ENCODE data around the gene KRTAP9-1. TPM values are rescaled to one million over a fixed set of nuclear protein-coding genes. Genes with fewer than 3 reads are reported as not detected.
"Not testable (repeated sequence)": the region's sequence is repeated elsewhere in the genome, so short reads cannot be mapped to it uniquely, and the experiment has no call there.

Gene KRTAP9-1
- total and polyA plus RNA-seq, 9 donors: not detected

DNA sequence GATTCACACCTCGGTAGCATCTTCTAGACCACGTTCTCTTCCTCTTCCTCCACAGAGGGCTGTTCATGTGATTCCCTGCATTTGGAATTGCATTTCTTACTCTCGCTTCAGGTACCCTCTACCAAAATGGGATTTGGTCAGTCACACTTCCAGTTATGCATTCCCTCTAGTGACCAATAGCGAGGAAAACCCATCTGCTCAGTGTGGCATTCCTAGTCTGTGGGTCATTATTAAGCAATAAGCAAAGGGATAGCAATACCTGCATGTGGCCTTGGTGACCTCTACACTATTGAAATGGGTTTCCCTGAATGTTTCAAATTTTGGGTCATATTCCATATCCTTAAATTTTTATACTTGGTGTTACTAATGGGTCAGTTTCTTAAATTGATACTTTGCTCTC is 39.7 kb upstream of the KRTAP9-1 start:
- Histone ChIP-seq H3K27ac (no peak overlapping the region), H3K4me1 (ENCODE audit: insufficient read depth) (no peaks in the 10 kb centered on the region), H3K27me3 (no peaks in the 10 kb centered on the region), H3K9me3 (no peaks in the 10 kb centered on the region), H3K36me3 (no peaks in the 10 kb centered on the region), H3K4me3 (no peak overlapping the region)
- no peak for TF ChIP-seq EP300 (IDR thresholded peaks at IDR 0.05)
- no peak for TF ChIP-seq POLR2A (IDR thresholded peaks at IDR 0.05)
- TF ChIP-seq, protein P1, sequence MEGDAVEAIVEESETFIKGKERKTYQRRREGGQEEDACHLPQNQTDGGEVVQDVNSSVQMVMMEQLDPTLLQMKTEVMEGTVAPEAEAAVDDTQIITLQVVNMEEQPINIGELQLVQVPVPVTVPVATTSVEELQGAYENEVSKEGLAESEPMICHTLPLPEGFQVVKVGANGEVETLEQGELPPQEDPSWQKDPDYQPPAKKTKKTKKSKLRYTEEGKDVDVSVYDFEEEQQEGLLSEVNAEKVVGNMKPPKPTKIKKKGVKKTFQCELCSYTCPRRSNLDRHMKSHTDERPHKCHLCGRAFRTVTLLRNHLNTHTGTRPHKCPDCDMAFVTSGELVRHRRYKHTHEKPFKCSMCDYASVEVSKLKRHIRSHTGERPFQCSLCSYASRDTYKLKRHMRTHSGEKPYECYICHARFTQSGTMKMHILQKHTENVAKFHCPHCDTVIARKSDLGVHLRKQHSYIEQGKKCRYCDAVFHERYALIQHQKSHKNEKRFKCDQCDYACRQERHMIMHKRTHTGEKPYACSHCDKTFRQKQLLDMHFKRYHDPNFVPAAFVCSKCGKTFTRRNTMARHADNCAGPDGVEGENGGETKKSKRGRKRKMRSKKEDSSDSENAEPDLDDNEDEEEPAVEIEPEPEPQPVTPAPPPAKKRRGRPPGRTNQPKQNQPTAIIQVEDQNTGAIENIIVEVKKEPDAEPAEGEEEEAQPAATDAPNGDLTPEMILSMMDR (IDR thresholded peaks at IDR 0.05): no peak
- WGBS, 3 donors: 81 to 85% (median 84%) methylated on average over 4 of the region's 4 CpGs
- intact Hi-C loops (cut with DNase I): no loop called here
- no peak for DNase-seq

DNA sequence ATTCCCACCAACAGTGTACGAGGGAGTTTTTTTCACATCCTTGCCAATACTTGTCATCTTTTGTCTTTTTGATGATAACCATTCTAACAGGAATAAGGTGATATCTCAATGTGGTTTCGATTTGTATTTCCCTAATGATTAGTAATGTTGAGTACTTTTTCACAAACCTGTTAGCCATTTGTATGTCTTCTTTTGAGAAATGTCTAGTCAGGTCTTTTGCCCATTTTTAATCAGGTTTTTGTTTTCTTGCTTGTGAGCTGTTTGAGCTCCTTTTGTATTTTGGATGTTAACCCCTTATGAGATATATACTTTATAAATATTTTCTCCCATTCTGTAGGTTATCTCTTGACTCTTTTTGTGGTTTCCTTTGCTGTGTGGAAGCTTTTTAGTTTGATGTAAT is 38.2 kb upstream of the KRTAP9-1 start:
- intact Hi-C loops (cut with DNase I): no loop called here
- H3K9me3 ChIP-seq: no peaks in the 10 kb centered on the region
- TF ChIP-seq EP300 (IDR thresholded peaks at IDR 0.05): no peak
- TF ChIP-seq, protein P1 (IDR thresholded peaks at IDR 0.05): no peak
- no peak for TF ChIP-seq POLR2A (IDR thresholded peaks at IDR 0.05)
- no peaks in the 10 kb centered on the region for H3K27me3 ChIP-seq
- H3K4me1 ChIP-seq (ENCODE audit: insufficient read depth): no peaks in the 10 kb centered on the region
- no peak overlapping the region for H3K27ac ChIP-seq
- no peaks in the 10 kb centered on the region for H3K36me3 ChIP-seq
- DNase-seq: no peak
- H3K4me3 ChIP-seq: no peak overlapping the region
- WGBS, 3 donors: 46 to 55% (median 49%) methylated on average over 2 of the region's 2 CpGs

DNA sequence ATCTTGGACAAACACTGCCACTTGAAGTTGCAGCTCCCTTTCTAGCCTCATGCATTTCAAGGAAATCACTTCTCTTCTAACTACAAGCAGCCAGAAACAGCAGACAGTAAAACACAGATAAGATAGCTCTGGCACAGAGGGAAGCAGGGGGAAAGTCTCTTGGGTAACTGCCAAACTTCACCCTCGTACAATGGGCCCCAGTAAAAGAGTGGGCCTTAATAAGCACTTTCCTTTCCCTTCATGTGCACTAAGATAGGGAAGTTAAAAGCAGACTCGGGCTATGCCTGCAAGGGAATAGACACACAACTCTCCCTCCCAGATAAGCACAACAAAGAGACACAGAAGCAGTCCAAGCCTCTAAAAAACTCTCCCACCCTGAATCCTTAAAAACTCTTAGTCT is 35.8 kb upstream of the KRTAP9-1 start:
- intact Hi-C loops (cut with DNase I): no loop called here
- 3 to 11% (median 8%) methylated on average over 2 of the region's 2 CpGs for WGBS, 3 donors
- H3K27me3 ChIP-seq: no peaks in the 10 kb centered on the region
- H3K4me1 ChIP-seq (ENCODE audit: insufficient read depth): no peaks in the 10 kb centered on the region
- no peaks in the 10 kb centered on the region for H3K36me3 ChIP-seq
- no peaks in the 10 kb centered on the region for H3K9me3 ChIP-seq
- DNase-seq: no peak
- no peak for TF ChIP-seq EP300 (IDR thresholded peaks at IDR 0.05)
- no peak for TF ChIP-seq POLR2A (IDR thresholded peaks at IDR 0.05)
- TF ChIP-seq, protein P1 (IDR thresholded peaks at IDR 0.05): no peak
- H3K27ac ChIP-seq: no peak overlapping the region
- no peak overlapping the region for H3K4me3 ChIP-seq

DNA sequence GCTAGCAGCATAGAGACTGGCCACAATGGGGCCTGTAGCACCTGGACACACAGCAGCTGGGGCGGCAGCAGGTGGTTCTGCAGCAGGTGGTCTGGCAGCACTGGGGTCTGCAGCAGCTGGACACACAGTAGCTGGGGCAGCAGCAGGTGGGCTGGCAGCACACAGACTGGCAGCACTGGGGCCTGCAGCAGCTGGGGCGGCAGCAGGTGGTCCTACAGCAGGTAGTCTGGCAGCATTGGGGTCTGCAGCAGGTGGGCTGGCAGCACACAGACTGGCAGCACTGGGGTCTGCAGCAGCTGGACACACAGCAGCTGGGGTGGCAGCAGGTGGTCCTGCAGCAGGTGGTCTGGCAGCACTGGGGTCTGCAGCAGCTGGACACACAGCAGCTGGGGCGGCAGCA is 29.5 kb upstream of the KRTAP9-1 start:
- not testable (repeated sequence) for H3K4me1 ChIP-seq (ENCODE audit: insufficient read depth); DNase-seq; H3K36me3 ChIP-seq

DNA sequence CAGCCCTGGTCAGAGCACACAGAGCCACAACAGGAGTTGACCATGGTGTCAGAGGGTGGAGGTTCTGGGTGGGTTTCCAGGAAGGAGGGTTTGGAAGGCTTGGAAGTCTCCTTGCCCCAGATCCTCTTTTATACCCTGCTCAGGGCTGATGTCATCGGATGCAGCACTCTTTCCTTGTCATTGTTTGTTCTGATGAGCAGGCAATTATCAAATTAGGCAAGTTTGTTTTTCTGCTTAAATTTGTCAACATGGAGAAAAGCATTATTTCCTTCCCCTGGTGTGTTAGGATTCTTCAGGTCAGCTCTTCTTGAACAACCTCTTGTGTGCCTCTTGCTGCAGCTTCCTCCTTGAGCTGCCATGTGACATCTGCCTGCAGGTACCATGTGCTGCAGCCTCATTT is 29.0 kb upstream of the KRTAP9-1 start, which contains the start of gene KRTAP4-4:
TSS of gene KRTAP4-4 (minus strand) at position 101 of the 400 bp plus-strand sequence. CDS start at position 44, 57 bp downstream.
- intact Hi-C loops (cut with DNase I): no loop called here
- DNase-seq: no peak
- Histone ChIP-seq H3K4me3 (no peak within 1 kb of the TSS), H3K27ac (no peak within 1 kb of the TSS), H3K9me3 (no peaks in the 10 kb centered on the region), H3K4me1 (ENCODE audit: insufficient read depth) (no peaks in the 10 kb centered on the region), H3K36me3 (no peaks in the 10 kb centered on the region), H3K27me3 (no peaks in the 10 kb centered on the region)
- no peak for TF ChIP-seq POLR2A (IDR thresholded peaks at IDR 0.05)
- TF ChIP-seq, protein P1 (IDR thresholded peaks at IDR 0.05): no peak
- 74 to 76% (median 74%) methylated on average over 1 of the region's 1 CpG for WGBS, 3 donors

More for the DNA sequence above, 29.5 kb upstream of the KRTAP9-1 start:
- H3K9me3 ChIP-seq; H3K27me3 ChIP-seq; H3K27ac ChIP-seq; H3K4me3 ChIP-seq; intact Hi-C loops (cut with DNase I): not testable (repeated sequence)
- WGBS, 3 donors: 91 to 94% (median 94%) methylated on average over 2 to 3 of the region's 3 CpGs
